A549 (cell line): ENCODE data around the gene TPD52L1.

Experiments
- BHLHE40 ChIP-seq: IDR thresholded peaks from 2 replicates; pipeline ENCODE4 v1.6.1; 2012; ENCODE audit warnings: low read depth, low read length, inconsistent platforms
- EP300 ChIP-seq, 2 experiments: fragments of >200 bp; sonication (Bioruptor Twin); formaldehyde crosslinking; IDR thresholded peaks; 2 replicates in 1 of 2; 3 replicates in 1 of 2; pipeline ENCODE4 v1.6.1; 2016 to 2017
- HDAC2 ChIP-seq: fragments of 200-600 bp; sonication (generic); IDR thresholded peaks from 2 replicates; pipeline ENCODE4 v1.6.1; 2016
- PHF8 ChIP-seq: fragments of 200-600 bp; sonication (generic); IDR thresholded peaks from 2 replicates; pipeline ENCODE4 v1.6.1; 2016; ENCODE audit warnings: low read depth, mild to moderate bottlenecking, antibody characterized with exemption, moderate library complexity, borderline replicate concordance
- ZSCAN20 ChIP-seq: fragments of 250-450 bp; sonication (Bioruptor Pico); IDR thresholded peaks from 2 replicates; pipeline ENCODE4 v1.8.0; 2022; ENCODE audit warnings: mild to moderate bottlenecking, moderate library complexity
- TF ChIP-seq, protein P1 (sequence below): fragments of >200 bp; sonication (Bioruptor Twin); formaldehyde crosslinking; IDR thresholded peaks from 3 replicates; pipeline ENCODE4 v1.5.1; 2016
- TF ChIP-seq, protein P2 (sequence below): fragments of 150-350 bp; IDR thresholded peaks from 2 replicates; pipeline ENCODE4 v1.6.1; 2014; ENCODE audit warnings: low read depth, mild to moderate bottlenecking, low read length

DNA sequence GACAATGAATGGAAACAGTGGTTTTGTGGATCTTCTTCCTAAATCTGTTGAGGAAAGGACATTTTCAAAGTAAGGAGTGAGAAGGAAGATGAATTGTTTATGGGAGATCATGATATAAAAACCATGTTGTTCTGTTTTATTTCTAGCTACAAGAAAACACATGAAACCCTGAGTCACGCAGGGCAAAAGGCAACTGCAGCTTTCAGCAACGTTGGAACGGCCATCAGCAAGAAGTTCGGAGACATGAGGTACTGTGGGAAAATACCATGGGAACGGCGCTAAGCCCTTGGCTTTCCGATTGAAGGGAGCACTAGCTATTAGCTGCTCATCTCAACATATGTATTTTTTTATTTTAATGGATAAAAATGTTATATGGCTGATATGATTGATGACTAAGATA is 94.6 kb downstream of the TPD52L1 start:
- TF ChIP-seq, protein P1, sequence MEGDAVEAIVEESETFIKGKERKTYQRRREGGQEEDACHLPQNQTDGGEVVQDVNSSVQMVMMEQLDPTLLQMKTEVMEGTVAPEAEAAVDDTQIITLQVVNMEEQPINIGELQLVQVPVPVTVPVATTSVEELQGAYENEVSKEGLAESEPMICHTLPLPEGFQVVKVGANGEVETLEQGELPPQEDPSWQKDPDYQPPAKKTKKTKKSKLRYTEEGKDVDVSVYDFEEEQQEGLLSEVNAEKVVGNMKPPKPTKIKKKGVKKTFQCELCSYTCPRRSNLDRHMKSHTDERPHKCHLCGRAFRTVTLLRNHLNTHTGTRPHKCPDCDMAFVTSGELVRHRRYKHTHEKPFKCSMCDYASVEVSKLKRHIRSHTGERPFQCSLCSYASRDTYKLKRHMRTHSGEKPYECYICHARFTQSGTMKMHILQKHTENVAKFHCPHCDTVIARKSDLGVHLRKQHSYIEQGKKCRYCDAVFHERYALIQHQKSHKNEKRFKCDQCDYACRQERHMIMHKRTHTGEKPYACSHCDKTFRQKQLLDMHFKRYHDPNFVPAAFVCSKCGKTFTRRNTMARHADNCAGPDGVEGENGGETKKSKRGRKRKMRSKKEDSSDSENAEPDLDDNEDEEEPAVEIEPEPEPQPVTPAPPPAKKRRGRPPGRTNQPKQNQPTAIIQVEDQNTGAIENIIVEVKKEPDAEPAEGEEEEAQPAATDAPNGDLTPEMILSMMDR, result no peak
- no peak for TF ChIP-seq HDAC2
- TF ChIP-seq, protein P2, sequence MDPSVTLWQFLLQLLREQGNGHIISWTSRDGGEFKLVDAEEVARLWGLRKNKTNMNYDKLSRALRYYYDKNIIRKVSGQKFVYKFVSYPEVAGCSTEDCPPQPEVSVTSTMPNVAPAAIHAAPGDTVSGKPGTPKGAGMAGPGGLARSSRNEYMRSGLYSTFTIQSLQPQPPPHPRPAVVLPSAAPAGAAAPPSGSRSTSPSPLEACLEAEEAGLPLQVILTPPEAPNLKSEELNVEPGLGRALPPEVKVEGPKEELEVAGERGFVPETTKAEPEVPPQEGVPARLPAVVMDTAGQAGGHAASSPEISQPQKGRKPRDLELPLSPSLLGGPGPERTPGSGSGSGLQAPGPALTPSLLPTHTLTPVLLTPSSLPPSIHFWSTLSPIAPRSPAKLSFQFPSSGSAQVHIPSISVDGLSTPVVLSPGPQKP, result no peak
- no peak for TF ChIP-seq PHF8
- TF ChIP-seq ZSCAN20, result no peak
- TF ChIP-seq BHLHE40, result no peak
- no peak for TF ChIP-seq EP300 (IDR thresholded peaks at IDR 0.05)
